Mammary epithelial cell (primary cell): ENCODE data around the gene SP5.
"Not testable (repeated sequence)": the region's sequence is repeated elsewhere in the genome, so short reads cannot be mapped to it uniquely, and the experiment has no call there.

ENCODE experiments used
- EZH2 ChIP-seq: IDR thresholded peaks from 2 replicates; pipeline ENCODE4 v1.6.1; 2012; ENCODE audit warnings: low read length, inconsistent platforms, borderline replicate concordance
- TF ChIP-seq, protein P1 (sequence below), 2 donors: IDR thresholded peaks in 1 of 2; conservative IDR thresholded peaks in 1 of 2; 2 replicates each; pipeline ENCODE4 v1.5.1; 2011 to 2012; ENCODE audit warnings: inconsistent platforms in 2 of 2, low read length in 2 of 2, mild to moderate bottlenecking in 2 of 2, control low read depth in 1 of 2, low read depth in 1 of 2; ENCODE audit not compliant: insufficient read depth in 1 of 2; ENCODE audit errors: extremely low read depth in 1 of 2

DNA sequence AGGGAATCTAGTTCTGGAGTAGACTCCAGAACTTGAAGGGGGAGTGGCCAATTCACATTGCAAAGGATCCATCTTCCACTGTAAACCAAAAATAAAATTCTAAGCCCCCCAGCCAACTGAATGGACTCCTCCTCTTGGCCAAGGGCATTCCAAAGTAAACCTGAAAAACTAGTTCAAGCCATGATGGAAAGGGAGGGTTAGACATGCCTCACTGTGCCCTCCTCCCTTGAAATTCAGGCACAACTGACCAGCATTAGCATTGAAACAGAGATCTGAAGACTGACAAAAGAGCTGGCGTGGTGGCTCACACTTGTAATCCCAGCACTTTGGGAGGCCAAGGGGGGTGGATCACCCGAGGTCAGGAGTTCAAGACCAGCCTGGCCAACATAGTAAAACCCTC, 19.5 kb downstream of the SP5 start:
- not testable (repeated sequence) for TF ChIP-seq EZH2
- TF ChIP-seq, protein P1, sequence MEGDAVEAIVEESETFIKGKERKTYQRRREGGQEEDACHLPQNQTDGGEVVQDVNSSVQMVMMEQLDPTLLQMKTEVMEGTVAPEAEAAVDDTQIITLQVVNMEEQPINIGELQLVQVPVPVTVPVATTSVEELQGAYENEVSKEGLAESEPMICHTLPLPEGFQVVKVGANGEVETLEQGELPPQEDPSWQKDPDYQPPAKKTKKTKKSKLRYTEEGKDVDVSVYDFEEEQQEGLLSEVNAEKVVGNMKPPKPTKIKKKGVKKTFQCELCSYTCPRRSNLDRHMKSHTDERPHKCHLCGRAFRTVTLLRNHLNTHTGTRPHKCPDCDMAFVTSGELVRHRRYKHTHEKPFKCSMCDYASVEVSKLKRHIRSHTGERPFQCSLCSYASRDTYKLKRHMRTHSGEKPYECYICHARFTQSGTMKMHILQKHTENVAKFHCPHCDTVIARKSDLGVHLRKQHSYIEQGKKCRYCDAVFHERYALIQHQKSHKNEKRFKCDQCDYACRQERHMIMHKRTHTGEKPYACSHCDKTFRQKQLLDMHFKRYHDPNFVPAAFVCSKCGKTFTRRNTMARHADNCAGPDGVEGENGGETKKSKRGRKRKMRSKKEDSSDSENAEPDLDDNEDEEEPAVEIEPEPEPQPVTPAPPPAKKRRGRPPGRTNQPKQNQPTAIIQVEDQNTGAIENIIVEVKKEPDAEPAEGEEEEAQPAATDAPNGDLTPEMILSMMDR (conservative IDR thresholded peaks at IDR 0.05 in 1 of 2, IDR thresholded peaks at IDR 0.05 in 1 of 2; ENCODE audit: extremely low read depth in 1 of 2, insufficient read depth in 1 of 2, low read depth in 1 of 2, low read length in 2 of 2): not testable (repeated sequence)
